Liver (tissue), 3 donors: Measurements from ENCODE around the gene RPL35.

ENCODE experiments used
- EGR1 ChIP-seq, 2 donors: IDR thresholded peaks; 2 replicates each; pipeline ENCODE4 v1.6.1; 2016 to 2018; ENCODE audit warnings: antibody characterized with exemption in 2 of 2, low read depth in 2 of 2
- FOXA1 ChIP-seq: IDR thresholded peaks from 2 replicates; pipeline ENCODE4 v1.6.1; 2016; ENCODE audit warnings: antibody characterized with exemption
- GABPA ChIP-seq, 2 donors: IDR thresholded peaks in 1 of 2; conservative IDR thresholded peaks in 1 of 2; 2 replicates each; pipeline ENCODE4 v1.6.1; 2016; ENCODE audit warnings: antibody characterized with exemption in 2 of 2, mild to moderate bottlenecking in 1 of 2, moderate library complexity in 1 of 2
- JUND ChIP-seq, 2 donors: IDR thresholded peaks; 2 replicates each; pipeline ENCODE4 v1.6.1; 2016; ENCODE audit warnings: antibody characterized with exemption in 2 of 2
- NR2F2 ChIP-seq: IDR thresholded peaks from 2 replicates; pipeline ENCODE4 v1.6.1; 2016; ENCODE audit warnings: antibody characterized with exemption
- RAD21 ChIP-seq, 2 donors: IDR thresholded peaks; 2 replicates each; pipeline ENCODE4 v1.6.1; 2016; ENCODE audit warnings: antibody characterized with exemption in 2 of 2, mild to moderate bottlenecking in 2 of 2
- SP1 ChIP-seq: IDR thresholded peaks from 2 replicates; pipeline ENCODE4 v1.6.1; 2018; ENCODE audit warnings: antibody characterized with exemption, mild to moderate bottlenecking
- TAF1 ChIP-seq: conservative IDR thresholded peaks from 2 replicates; pipeline ENCODE4 v1.6.1; 2016; ENCODE audit warnings: antibody characterized with exemption, mild to moderate bottlenecking
- YY1 ChIP-seq: IDR thresholded peaks from 2 replicates; pipeline ENCODE4 v1.6.1; 2016; ENCODE audit warnings: antibody characterized with exemption, mild to moderate bottlenecking
- TF ChIP-seq, protein P1 (sequence below): fragments of 150-350 bp; IDR thresholded peaks from 2 replicates; pipeline ENCODE4 v1.5.1; 2017; ENCODE audit warnings: improper control_type of control experiment, low read depth, low read length; ENCODE audit not compliant: missing input control
- TF ChIP-seq, protein P2 (sequence below): IDR thresholded peaks from 2 replicates; pipeline ENCODE4 v1.6.1; 2016; ENCODE audit warnings: antibody characterized with exemption
- TF ChIP-seq, protein P3 (sequence below): IDR thresholded peaks from 2 replicates; pipeline ENCODE4 v1.6.1; 2016; ENCODE audit warnings: antibody characterized with exemption
- TF ChIP-seq, protein P4 (sequence below): IDR thresholded peaks from 2 replicates; pipeline ENCODE4 v1.6.1; 2016; ENCODE audit warnings: antibody characterized with exemption
- donor health status: healthy.
- donor health status: healthy.

DNA sequence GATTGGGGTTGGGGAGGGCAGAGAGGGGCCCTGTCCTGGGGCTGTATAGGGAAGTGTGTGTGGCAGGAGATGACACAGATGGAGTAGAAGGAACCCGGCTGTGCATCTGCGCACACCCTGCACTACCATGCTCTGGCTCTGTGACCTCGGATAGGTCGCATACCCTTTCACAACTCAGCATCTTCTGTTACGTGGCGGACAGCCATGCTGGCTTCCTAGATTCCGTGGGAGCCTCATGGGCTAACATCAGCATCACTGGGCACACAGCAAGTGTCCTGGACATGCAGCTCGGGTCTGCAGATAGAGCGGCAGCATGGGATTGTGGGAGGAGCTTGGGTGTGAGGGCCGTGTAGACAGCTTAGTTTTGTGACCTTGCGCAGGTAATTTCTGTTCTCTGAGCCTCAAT, 9.4 kb upstream of the RPL35 start:
- TF ChIP-seq, protein P1, sequence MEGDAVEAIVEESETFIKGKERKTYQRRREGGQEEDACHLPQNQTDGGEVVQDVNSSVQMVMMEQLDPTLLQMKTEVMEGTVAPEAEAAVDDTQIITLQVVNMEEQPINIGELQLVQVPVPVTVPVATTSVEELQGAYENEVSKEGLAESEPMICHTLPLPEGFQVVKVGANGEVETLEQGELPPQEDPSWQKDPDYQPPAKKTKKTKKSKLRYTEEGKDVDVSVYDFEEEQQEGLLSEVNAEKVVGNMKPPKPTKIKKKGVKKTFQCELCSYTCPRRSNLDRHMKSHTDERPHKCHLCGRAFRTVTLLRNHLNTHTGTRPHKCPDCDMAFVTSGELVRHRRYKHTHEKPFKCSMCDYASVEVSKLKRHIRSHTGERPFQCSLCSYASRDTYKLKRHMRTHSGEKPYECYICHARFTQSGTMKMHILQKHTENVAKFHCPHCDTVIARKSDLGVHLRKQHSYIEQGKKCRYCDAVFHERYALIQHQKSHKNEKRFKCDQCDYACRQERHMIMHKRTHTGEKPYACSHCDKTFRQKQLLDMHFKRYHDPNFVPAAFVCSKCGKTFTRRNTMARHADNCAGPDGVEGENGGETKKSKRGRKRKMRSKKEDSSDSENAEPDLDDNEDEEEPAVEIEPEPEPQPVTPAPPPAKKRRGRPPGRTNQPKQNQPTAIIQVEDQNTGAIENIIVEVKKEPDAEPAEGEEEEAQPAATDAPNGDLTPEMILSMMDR: no peak
- TF ChIP-seq RAD21 (IDR thresholded peaks at IDR 0.05) (no peak), JUND (IDR thresholded peaks at IDR 0.05) (no peak), GABPA (IDR thresholded peaks at IDR 0.05 in 1 of 2, conservative IDR thresholded peaks at IDR 0.05 in 1 of 2) (no peak), YY1 (no peak), NR2F2 (no peak), TAF1 (no peak), EGR1 (IDR thresholded peaks at IDR 0.05; ENCODE audit: low read depth in 2 of 2) (no peak), SP1 (no peak), FOXA1 (no peak)
- TF ChIP-seq, protein P2, sequence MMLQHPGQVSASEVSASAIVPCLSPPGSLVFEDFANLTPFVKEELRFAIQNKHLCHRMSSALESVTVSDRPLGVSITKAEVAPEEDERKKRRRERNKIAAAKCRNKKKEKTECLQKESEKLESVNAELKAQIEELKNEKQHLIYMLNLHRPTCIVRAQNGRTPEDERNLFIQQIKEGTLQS: no peak
- TF ChIP-seq, protein P3, sequence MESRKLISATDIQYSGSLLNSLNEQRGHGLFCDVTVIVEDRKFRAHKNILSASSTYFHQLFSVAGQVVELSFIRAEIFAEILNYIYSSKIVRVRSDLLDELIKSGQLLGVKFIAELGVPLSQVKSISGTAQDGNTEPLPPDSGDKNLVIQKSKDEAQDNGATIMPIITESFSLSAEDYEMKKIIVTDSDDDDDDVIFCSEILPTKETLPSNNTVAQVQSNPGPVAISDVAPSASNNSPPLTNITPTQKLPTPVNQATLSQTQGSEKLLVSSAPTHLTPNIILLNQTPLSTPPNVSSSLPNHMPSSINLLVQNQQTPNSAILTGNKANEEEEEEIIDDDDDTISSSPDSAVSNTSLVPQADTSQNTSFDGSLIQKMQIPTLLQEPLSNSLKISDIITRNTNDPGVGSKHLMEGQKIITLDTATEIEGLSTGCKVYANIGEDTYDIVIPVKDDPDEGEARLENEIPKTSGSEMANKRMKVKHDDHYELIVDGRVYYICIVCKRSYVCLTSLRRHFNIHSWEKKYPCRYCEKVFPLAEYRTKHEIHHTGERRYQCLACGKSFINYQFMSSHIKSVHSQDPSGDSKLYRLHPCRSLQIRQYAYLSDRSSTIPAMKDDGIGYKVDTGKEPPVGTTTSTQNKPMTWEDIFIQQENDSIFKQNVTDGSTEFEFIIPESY: no peak
- TF ChIP-seq, protein P4, sequence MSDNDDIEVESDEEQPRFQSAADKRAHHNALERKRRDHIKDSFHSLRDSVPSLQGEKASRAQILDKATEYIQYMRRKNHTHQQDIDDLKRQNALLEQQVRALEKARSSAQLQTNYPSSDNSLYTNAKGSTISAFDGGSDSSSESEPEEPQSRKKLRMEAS: no peak
